Fibroblast of peridontal ligament (primary cell): Measurements from ENCODE around the gene MED17.

Experiments
- DNase-seq: peaks from one replicate; pipeline ENCODE4 v3.0.0-alpha.2; 2010; ENCODE audit errors: extremely low read depth

Gene MED17

DNA sequence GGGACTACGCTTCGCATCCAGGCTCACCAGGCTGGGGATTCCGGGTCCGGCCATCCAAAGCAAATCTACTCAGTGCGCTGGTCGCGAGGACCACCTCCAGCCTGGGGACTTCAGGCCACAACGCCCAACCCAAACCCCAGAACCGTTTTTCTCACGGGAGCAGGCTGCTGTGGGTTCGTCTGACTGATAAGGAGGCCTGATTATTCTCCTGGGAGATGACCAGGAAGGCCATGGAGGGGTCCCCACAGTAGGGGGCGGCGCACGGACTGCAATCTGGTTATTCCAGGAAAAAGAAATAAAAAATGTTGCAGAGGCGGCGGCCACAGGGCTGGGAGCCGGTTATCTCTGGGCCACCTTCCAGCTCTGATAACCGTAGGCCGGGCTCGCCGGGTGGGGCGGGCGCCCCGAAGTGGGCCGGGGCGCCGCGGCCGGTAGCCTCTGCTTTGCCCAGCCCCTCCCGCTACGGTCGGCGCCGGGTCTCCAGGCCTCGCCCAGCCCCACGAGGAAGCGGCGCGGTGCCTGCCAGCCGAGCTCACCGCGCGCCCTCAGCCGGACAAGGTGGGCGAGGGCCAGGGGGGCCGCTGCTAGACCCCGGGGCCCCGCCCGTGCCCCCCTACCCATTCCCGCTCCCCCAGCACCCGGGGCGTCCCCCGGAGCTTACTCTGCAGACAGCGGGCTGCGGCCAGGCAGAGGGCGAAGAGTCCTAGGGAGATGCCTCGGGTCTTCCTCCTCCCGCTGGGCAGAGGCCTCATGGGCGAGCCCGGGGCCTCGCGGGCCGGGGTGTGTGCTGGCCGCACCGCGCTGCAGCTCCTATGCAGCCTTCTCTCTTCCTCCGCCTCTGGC, 65.9 kb downstream of the MED17 start:
- DNase-seq, result peak; percentile 15

GRCh38 chr11:93850594-93851018, 66.5 kb downstream of the MED17 start, which contains the start of gene VSTM5:
VSTM5 (minus strand) TSS chr11:93850618; CDS start chr11:93850502, 116 bp downstream.
- no peak for DNase-seq

- DNase-seq, result no peak
Observed at GRCh38 chr11:93852242-93852641, 68.2 kb downstream of the MED17 start.

- peak; percentile 49 for DNase-seq
Observed at GRCh38 chr11:93857413-93858120, 73.5 kb downstream of the MED17 start.

GRCh38 chr11:93858121-93858775, 74.2 kb downstream of the MED17 start:
- no peak for DNase-seq

DNA sequence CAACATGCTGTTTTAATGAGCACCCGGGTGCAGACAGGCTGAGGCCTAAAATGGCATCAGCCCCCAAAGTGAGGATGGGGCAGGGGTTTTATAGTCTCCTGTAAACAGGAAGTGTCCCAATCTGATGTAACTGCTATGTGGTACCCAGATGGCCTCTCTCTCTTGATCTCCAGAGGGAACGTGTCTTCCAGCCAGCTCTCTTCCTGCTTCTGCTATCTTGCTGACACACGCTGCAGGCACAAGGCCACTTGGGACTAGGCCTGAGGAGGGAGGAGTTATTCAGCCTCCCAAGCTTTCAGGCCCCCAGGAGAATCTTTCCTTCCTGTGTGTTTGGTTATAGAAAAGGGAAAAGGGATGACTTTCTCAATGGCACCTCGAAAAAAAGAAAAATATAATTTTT, 77.7 kb downstream of the MED17 start:
- no peak for DNase-seq
